DND-41 (cell line): ENCODE results near the gene UBE3C.
"Not testable (repeated sequence)": the region's sequence is repeated elsewhere in the genome, so short reads cannot be mapped to it uniquely, and the experiment has no call there.

Source experiments
- EZH2 ChIP-seq: IDR thresholded peaks from 3 replicates; pipeline ENCODE4 v1.6.1; 2012; ENCODE audit warnings: borderline replicate concordance, low read depth, mild to moderate bottlenecking, moderate library complexity, low read length, inconsistent platforms; ENCODE audit not compliant: severe bottlenecking
- TF ChIP-seq, protein P1 (sequence below): IDR thresholded peaks from 2 replicates; pipeline ENCODE4 v1.5.1; 2012; ENCODE audit warnings: borderline replicate concordance, low read length, moderate library complexity, mild to moderate bottlenecking; ENCODE audit not compliant: poor library complexity, severe bottlenecking; ENCODE audit errors: extremely low read depth

DNA sequence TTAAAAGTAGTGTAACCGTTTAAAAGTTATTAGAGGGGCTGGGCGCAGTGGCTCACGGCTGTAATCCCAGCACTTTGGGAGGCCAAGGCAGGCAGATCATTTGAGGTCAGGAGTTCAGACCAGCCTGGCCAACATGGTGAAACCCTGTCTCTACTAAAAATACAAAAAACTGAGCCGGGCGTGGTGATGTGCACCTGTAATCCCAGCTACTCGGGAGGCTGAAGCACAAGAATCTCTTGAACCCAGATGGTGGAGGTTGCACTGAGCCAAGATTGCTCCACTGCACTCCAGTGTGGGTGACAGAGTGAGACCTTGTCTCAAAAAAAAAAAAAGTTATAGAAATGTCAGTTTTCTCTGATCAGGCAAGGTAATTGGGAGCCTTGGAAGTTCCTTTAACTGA lies 113.1 kb downstream of the UBE3C start:
- TF ChIP-seq, protein P1, sequence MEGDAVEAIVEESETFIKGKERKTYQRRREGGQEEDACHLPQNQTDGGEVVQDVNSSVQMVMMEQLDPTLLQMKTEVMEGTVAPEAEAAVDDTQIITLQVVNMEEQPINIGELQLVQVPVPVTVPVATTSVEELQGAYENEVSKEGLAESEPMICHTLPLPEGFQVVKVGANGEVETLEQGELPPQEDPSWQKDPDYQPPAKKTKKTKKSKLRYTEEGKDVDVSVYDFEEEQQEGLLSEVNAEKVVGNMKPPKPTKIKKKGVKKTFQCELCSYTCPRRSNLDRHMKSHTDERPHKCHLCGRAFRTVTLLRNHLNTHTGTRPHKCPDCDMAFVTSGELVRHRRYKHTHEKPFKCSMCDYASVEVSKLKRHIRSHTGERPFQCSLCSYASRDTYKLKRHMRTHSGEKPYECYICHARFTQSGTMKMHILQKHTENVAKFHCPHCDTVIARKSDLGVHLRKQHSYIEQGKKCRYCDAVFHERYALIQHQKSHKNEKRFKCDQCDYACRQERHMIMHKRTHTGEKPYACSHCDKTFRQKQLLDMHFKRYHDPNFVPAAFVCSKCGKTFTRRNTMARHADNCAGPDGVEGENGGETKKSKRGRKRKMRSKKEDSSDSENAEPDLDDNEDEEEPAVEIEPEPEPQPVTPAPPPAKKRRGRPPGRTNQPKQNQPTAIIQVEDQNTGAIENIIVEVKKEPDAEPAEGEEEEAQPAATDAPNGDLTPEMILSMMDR, result not testable (repeated sequence)
- not testable (repeated sequence) for TF ChIP-seq EZH2
